ENCODE measurements around the gene CFTR. TPM values are rescaled to one million over a fixed set of nuclear protein-coding genes. Genes with fewer than 3 reads are reported as not detected.

CFTR gene
- total and polyA plus RNA-seq, 9 of the 15 experiments (the other 6 are each of a cell fraction or from before 2014, with no cell fraction given), result 0.20 TPM; not detected in 8

DNA sequence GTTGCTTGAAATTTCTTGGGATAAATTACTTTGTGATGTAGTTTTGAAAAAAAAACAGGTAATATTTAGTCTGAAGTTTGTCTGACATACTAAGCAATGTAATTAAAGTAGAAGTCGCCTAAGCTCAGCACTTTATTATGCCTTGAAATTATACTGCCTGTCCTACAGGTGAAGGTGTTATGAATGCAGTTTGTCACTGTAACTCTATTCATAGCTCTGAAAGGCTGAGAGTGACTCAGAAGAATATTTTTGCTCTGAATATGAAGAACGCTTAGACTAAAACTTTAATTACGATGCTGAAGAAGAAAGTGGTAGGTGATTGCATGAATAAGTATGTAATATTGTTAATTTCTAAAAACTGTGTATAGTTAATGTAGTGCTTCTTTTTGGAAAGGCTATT, 9.2 kb downstream of the CFTR start (continued):
- no peak for TF ChIP-seq ZNF407 (IDR thresholded peaks at IDR 0.05; ENCODE audit: low read depth)
- TF ChIP-seq RBM22 (IDR thresholded peaks at IDR 0.05; ENCODE audit: low read depth, low read length, poor library complexity, severe bottlenecking), result no peak
- TF ChIP-seq BRD4 (IDR thresholded peaks at IDR 0.05), result no peak
- no peak for TF ChIP-seq TAF9B (IDR thresholded peaks at IDR 0.05; ENCODE audit: partially characterized antibody)
- no peak for TF ChIP-seq ETS2 (tag; IDR thresholded peaks at IDR 0.05; ENCODE audit: borderline replicate concordance, poor library complexity, severe bottlenecking)
- TF ChIP-seq ZNF586 (CRISPR knock-in tag; conservative IDR thresholded peaks at IDR 0.05), result no peak
- no peak for TF ChIP-seq ZNF778 (CRISPR knock-in tag; IDR thresholded peaks at IDR 0.05)
